Activated CD4-positive, alpha-beta T cell treated with anti-CD3 and anti-CD28 coated beads for 24 hours (primary cell): ENCODE data around the gene CDHR1.
"Not testable (repeated sequence)": the region's sequence is repeated elsewhere in the genome, so short reads cannot be mapped to it uniquely, and the experiment has no call there.

ENCODE experiments used
- DNase-seq, 2 donors: peaks; one replicate each; pipeline ENCODE4 v3.0.0-alpha.2; 2020; ENCODE audit warnings: low read depth in 2 of 2

Gene CDHR1

GRCh38 chr10:84194424-84195043 lies at the start of gene CDHR1:
TSS of gene CDHR1 (plus strand) at chr10:84194537. CDS start at chr10:84194761, 224 bp downstream.
- DNase-seq = peak in 1 of 2 donors; percentile 14

DNA sequence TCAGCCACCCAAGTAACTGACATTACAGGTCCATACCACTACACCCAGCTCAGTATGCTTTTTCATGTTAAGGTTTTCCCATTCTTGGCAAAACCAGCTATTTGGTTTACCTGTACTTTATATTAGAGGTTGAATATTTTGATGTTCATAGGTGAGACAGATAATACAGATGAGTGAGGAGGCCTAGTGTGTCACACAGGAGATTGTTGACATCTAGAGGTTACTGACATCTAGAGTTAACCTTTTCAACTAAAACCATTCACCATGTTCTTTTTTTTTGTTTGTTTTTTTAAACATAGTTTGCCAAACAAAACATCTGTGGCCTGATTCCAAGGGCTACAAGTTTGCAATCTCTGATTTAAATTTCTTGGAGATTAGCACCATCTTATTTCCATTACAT lies 47.0 kb upstream of the CDHR1 start:
- DNase-seq = no peak

DNA sequence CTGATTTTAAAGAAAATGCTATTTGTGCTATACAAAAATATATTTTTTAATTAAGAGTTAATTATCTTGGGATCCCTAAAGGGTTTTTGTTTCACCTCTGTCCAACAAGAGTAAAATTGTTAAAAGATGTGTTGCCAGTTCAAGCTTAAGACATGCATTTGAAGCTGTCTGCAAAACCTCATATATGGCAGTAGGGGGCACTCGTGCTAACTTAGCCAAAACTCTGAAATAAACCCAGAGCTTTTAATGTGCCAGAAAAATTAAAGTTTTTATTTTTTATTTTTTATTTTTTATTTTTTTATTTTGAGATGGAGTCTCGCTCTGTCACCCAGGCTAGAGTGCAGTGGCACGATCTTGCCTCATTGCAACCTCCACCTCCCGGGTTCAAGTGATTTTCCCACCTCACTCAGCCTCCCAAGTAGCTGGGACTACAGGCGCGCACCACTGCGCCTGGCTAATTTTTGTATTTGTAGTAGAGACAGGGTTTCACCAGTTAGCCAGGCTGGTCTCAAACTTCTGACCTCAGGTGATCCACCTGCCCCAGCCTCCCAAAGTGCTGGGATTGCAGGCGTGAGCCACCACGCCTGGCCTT lies 46.2 kb upstream of the CDHR1 start:
- not testable (repeated sequence) for DNase-seq

GRCh38 chr10:84149854-84150253 lies 44.5 kb upstream of the CDHR1 start:
- DNase-seq = no peak

GRCh38 chr10:84152769-84153168 lies 41.6 kb upstream of the CDHR1 start:
- DNase-seq = no peak

DNA sequence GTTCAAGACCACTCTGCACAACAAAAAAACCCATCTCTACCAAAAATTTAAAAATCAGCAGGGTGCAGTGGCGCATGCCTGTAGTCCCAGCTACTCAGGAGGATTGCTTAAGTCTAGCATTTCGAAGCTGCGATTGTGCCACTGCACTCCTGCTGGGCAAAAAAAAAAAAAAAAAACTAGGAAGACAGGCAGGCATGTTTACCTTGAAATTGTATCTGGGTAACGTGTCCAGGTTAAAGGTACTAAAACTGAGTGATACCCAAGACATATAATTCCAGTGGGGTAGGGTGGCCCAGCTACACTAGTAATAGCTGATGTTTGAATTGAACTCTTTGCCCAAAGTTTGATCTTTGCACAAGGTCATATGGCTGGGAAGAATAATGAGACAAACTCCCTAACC lies 38.8 kb upstream of the CDHR1 start:
- no peak for DNase-seq

- DNase-seq = no peak
Measured at GRCh38 chr10:84156009-84156408, 38.3 kb upstream of the CDHR1 start.

DNA sequence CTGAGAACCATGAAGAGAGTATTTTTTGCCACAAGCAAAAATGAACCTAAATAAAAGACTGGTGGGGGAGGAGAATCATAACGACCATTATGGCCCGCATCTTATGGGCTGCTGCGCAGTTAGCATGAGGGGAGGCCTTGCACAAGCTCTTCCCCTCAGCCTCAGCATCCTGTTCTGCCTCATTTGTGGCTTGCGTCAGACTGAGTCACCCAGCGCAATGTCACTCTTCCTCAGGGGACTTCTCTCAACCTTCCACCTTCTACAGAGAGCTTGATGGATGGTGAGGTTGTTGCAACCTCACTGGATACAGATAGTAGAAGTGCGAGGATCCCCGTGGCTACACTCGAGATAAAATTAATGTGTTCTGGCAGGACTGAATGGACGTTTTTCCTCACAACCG lies 37.6 kb upstream of the CDHR1 start:
- peak in 1 of 2 donors; percentile 14 for DNase-seq

GRCh38 chr10:84158061-84158460 lies 36.3 kb upstream of the CDHR1 start:
- no peak for DNase-seq

GRCh38 chr10:84158550-84158949 lies 35.8 kb upstream of the CDHR1 start:
- DNase-seq = no peak

- DNase-seq = no peak
Measured at GRCh38 chr10:84159076-84159685, 35.2 kb upstream of the CDHR1 start.

- DNase-seq = no peak
Measured at GRCh38 chr10:84160663-84161362, 33.5 kb upstream of the CDHR1 start.

GRCh38 chr10:84163996-84164395 lies 30.3 kb upstream of the CDHR1 start:
- no peak for DNase-seq

DNA sequence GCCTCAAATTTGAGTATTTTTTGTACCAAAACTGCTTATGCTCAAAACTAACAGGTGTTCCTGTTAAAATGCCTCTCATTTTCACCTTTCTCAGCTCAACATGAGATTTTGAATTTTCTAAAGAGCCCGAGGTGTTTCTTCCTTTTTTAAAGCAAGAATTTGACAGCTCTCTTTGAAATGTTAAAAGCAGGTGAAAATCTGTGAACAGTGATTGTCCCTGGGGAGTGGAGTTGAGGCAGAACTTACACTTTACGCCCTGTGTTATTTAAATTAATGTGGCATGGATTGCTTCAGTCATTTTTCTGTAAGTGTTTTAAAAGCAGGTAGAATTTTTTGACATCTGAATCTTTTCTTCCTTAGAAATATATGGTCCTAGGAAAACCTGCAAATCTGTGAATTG lies 29.9 kb upstream of the CDHR1 start:
- no peak for DNase-seq

- no peak for DNase-seq
Measured at GRCh38 chr10:84166620-84167288, 27.6 kb upstream of the CDHR1 start.

DNA sequence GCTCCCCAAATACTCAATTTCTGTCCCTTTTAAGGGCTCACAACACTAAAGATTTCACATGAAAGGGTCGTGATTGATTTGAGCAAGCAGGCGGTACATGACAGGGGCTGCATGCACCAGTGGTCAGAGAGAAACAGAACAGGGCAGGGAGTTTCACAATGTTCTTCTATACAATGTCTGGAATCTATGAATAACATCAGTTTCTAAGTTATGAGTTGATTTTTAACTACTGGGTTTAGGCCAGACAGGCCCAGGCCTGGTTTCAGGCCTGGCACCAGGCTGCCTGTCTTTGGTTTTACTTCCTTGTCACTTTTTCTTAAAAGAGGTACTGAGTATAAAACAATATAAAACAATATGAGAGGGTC lies 27.1 kb upstream of the CDHR1 start:
- DNase-seq = not testable (repeated sequence)

DNA sequence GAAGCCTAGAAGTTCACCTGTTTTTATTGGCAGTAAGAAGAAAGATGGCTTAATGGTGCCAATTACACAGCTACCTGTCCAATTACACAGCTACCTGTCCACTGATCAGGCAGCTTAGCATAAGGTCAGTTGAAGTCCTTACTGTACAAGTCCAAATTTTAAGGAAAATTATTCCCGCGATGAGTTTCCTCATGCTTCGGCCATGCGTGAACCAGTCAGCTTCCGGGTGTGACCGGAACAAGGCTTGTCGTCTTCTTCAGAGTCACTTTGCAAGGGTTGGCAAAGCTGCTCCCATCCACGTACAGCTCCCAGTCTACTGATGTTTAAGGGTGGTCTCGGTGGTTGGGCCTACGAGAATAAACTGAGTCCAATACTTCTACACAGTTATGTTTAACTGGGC lies 26.0 kb upstream of the CDHR1 start:
- not testable (repeated sequence) for DNase-seq

DNA sequence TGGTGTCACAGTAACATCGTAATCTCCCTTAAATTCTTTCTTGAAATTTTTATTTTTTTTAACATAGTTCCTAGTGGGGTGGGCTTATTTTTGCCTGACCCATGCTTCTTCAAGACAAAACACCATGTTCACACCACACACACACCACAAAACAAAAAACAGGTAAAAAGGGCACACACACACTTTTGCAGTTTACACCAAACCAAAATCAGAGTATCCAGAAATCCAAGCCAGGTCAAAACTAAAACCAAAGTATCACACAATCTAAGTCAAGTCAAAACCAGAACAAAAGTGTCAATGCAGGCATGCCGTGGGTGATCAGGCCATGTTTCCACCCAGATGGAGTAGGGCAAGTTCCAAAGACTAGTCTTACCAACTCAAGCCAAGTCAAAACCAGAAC lies 23.1 kb upstream of the CDHR1 start:
- DNase-seq = not testable (repeated sequence)

GRCh38 chr10:84171700-84172466 lies 22.5 kb upstream of the CDHR1 start:
- DNase-seq = not testable (repeated sequence)

DNA sequence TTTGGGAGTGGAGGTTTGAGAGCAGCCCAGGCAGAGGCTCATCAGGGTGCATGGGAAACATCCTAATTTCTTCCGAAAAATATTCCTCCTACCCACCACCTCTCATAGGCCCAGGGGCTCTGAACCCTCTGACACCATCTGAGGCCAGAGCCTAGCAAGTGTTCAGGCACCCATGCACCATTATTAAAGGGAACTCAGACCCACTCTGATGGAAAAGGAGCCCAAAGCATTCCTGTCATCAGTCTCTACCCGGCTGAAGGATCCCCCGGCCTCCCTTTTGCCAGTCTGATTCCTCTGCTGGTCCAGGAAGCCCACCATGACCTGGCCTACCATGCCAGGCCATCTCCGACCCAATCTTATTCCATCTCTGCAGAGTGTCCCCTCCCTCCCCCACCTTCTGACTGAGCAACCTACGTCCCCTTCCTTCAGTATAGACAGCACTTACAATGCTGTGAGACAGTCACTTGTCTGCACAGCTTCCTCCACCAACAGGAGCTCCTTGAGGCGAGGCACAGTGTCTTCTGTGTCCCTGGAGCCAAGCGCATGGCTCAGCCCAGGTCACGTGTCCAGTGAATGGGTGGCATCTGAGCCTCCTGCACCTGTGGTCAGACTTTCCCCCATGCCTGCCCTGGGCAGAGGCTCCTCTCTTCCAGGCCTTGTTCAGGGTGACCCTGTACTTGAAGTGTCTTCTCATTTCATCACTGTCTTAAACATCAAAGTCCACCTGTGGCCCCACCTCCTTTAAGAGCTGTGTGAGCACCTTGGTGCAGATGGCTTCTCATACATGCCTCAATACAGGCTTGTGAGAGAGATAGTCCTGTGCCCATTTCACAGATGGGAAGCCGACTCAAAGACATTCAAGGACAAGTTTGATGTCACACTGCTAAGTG lies 21.6 kb upstream of the CDHR1 start:
- no peak for DNase-seq
